ENCODE data around the gene CAPN10.
"Not testable (repeated sequence)": the region's sequence is repeated elsewhere in the genome, so short reads cannot be mapped to it uniquely, and the experiment has no call there.

CAPN10 gene

GRCh38 chr2:240586198-240586918 is at the start of gene CAPN10:
TSS of gene CAPN10 (plus strand) at chr2:240586734. CDS start at chr2:240586912, 178 bp downstream.
- DNase-seq, result peak; percentile 98

GRCh38 chr2:240538031-240538780 is 48.3 kb upstream of the CAPN10 start:
- no peak for DNase-seq

GRCh38 chr2:240539101-240539500 is 47.4 kb upstream of the CAPN10 start:
- not testable (repeated sequence) for DNase-seq

- no peak for DNase-seq
Observed at GRCh38 chr2:240539906-240540305, 46.6 kb upstream of the CAPN10 start.

GRCh38 chr2:240551288-240551687 is 35.2 kb upstream of the CAPN10 start:
- DNase-seq, result no peak

GRCh38 chr2:240551811-240552210 is 34.7 kb upstream of the CAPN10 start:
- DNase-seq, result no peak

GRCh38 chr2:240553956-240554480 is 32.5 kb upstream of the CAPN10 start:
- no peak for DNase-seq

- no peak for DNase-seq
Observed at GRCh38 chr2:240554767-240555493, 31.6 kb upstream of the CAPN10 start.

GRCh38 chr2:240555541-240556250 is 30.8 kb upstream of the CAPN10 start:
- DNase-seq, result no peak

- DNase-seq, result peak; percentile 83
Observed at GRCh38 chr2:240556553-240557100, 29.9 kb upstream of the CAPN10 start.

- no peak for DNase-seq
Observed at GRCh38 chr2:240557101-240557751, 29.3 kb upstream of the CAPN10 start.

- DNase-seq, result peak; percentile 85
Observed at GRCh38 chr2:240557808-240558207, 28.7 kb upstream of the CAPN10 start, which contains the start of gene ANKMY1. TSS of gene ANKMY1 (minus strand) at chr2:240557988. CDS start at chr2:240557335, 653 bp downstream.

- DNase-seq, result no peak
Observed at GRCh38 chr2:240558236-240558761, 28.2 kb upstream of the CAPN10 start.

GRCh38 chr2:240559286-240559685 is 27.2 kb upstream of the CAPN10 start:
- no peak for DNase-seq

GRCh38 chr2:240560084-240560479 is 26.5 kb upstream of the CAPN10 start, which contains the start of gene DUSP28:
TSS of gene DUSP28 (plus strand) at chr2:240560357. CDS start at chr2:240560685, 328 bp downstream.
- peak; percentile 94 for DNase-seq

GRCh38 chr2:240560480-240561324 is 25.8 kb upstream of the CAPN10 start:
- peak; percentile 100 for DNase-seq

GRCh38 chr2:240561325-240561971 is 25.1 kb upstream of the CAPN10 start:
- DNase-seq, result no peak

GRCh38 chr2:240563231-240563630 is 23.3 kb upstream of the CAPN10 start:
- not testable (repeated sequence) for DNase-seq

- no peak for DNase-seq
Observed at GRCh38 chr2:240563951-240564560, 22.5 kb upstream of the CAPN10 start.

Measured in activated CD4-positive, alpha-beta T cell treated with anti-CD3 and anti-CD28 coated beads for 48 hours (primary cell).